Measurements from ENCODE around the gene C5orf24. TPM values are rescaled to one million over a fixed set of nuclear protein-coding genes. Genes with fewer than 3 reads are reported as not detected.
A peak's percentile ranks its signal among the peaks of the same experiment; 100 is the strongest.

C5orf24 gene
- total RNA-seq, 1 donor from 2014 or later: 25.6 TPM

- no peak for ATAC-seq
- DNase-seq: no peak
- intact Hi-C loops (cut with micrococcal nuclease): no loop called here
Measured at GRCh38 chr5:134893748-134894505, 48.2 kb downstream of the C5orf24 start.

- ATAC-seq: no peak
- DNase-seq: no peak
- intact Hi-C loops (cut with micrococcal nuclease): no loop called here
Measured at GRCh38 chr5:134902071-134902801, 56.5 kb downstream of the C5orf24 start.

GRCh38 chr5:134904610-134905245 is 59.0 kb downstream of the C5orf24 start, which contains the start of gene PCBD2:
TSS of gene PCBD2 (plus strand) at chr5:134905131. CDS start at chr5:134905140, 9 bp downstream.
- intact Hi-C loops (cut with micrococcal nuclease): no loop called here
- peak; percentile 92 for ATAC-seq
- DNase-seq: peak; percentile 95

- peak; percentile 65 for ATAC-seq
- intact Hi-C loops (cut with micrococcal nuclease): no loop called here
- DNase-seq: no peak
Measured at GRCh38 chr5:134905246-134905996, 59.7 kb downstream of the C5orf24 start.

- no peak for DNase-seq
- intact Hi-C loops (cut with micrococcal nuclease): no loop called here
Measured at GRCh38 chr5:134906811-134907210, 61.0 kb downstream of the C5orf24 start.

More at GRCh38 chr5:134906811-134907210, 61.0 kb downstream of the C5orf24 start:
- no peak for ATAC-seq

Other genes starting within 250 kb of the C5orf24 start
- gene SAR1B, start 213.1 kb upstream of the C5orf24 start, total RNA-seq: 84.7 TPM
- 6.8 TPM for gene SEC24A, start 197.2 kb upstream of the C5orf24 start, total RNA-seq
- 17.3 TPM for gene CAMLG, start 107.4 kb upstream of the C5orf24 start, total RNA-seq
- gene DDX46, start 87.2 kb upstream of the C5orf24 start, total RNA-seq: 32.8 TPM
- gene TXNDC15, start 28.4 kb downstream of the C5orf24 start, total RNA-seq: 46.5 TPM
- 25.1 TPM for gene PCBD2, start 59.2 kb downstream of the C5orf24 start, total RNA-seq
- 0.74 TPM for gene CATSPER3, start 121.9 kb downstream of the C5orf24 start, total RNA-seq
- not detected for gene PITX1, start 188.3 kb downstream of the C5orf24 start, total RNA-seq